Measurements from ENCODE around the gene RIPPLY3.

DNA sequence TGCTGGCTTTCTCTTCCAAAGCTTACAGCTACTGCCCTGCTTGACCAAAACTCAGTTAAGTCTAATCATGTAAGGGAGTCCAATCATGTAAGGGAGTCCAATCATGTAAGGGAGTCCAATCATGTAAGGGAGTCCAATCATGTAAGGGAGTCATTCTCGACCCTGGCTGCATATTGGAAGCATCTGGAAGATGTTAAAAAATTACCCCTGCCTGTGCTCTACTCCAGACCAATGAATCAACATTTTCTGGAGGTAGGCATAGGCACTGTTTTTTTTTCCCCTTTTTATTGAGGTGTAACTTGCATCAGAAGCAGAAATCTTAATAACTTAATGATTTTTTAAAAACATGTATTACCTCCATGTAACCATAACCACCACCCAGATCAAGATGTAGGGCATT, 56.9 kb downstream of the RIPPLY3 start:
- TF ChIP-seq POLR2A (IDR thresholded peaks at IDR 0.05; ENCODE audit: extremely low read depth, insufficient read length) = no peak
- TF ChIP-seq, protein P1, sequence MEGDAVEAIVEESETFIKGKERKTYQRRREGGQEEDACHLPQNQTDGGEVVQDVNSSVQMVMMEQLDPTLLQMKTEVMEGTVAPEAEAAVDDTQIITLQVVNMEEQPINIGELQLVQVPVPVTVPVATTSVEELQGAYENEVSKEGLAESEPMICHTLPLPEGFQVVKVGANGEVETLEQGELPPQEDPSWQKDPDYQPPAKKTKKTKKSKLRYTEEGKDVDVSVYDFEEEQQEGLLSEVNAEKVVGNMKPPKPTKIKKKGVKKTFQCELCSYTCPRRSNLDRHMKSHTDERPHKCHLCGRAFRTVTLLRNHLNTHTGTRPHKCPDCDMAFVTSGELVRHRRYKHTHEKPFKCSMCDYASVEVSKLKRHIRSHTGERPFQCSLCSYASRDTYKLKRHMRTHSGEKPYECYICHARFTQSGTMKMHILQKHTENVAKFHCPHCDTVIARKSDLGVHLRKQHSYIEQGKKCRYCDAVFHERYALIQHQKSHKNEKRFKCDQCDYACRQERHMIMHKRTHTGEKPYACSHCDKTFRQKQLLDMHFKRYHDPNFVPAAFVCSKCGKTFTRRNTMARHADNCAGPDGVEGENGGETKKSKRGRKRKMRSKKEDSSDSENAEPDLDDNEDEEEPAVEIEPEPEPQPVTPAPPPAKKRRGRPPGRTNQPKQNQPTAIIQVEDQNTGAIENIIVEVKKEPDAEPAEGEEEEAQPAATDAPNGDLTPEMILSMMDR (IDR thresholded peaks at IDR 0.05; ENCODE audit: low read depth, low read length) = no peak
- TF ChIP-seq, protein P2, sequence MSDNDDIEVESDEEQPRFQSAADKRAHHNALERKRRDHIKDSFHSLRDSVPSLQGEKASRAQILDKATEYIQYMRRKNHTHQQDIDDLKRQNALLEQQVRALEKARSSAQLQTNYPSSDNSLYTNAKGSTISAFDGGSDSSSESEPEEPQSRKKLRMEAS (IDR thresholded peaks at IDR 0.05; ENCODE audit: low read depth, low read length) = no peak
